KOPT-K1 (cell line): ENCODE results near the gene JDP2.

Experiments
- H3K27ac ChIP-seq: fragments of 200-600 bp; sonication (generic); 2 replicates; pipeline ENCODE4 v1.5.1; 2016; ENCODE audit warnings: antibody characterized with exemption, mild to moderate bottlenecking, low read depth, low read length; ENCODE audit not compliant: poor library complexity, severe bottlenecking
- H3K36me3 ChIP-seq: fragments of 200-600 bp; sonication (generic); 2 replicates; pipeline ENCODE4 v1.5.1; 2017; ENCODE audit warnings: antibody characterized with exemption, mild to moderate bottlenecking, low read length, moderate library complexity; ENCODE audit not compliant: insufficient read depth
- H3K9me3 ChIP-seq: fragments of 200-600 bp; sonication (generic); 2 replicates; pipeline ENCODE4 v1.5.1; 2017; ENCODE audit warnings: antibody characterized with exemption, low read length, mild to moderate bottlenecking; ENCODE audit not compliant: insufficient read depth, poor library complexity, severe bottlenecking

JDP2 gene

DNA sequence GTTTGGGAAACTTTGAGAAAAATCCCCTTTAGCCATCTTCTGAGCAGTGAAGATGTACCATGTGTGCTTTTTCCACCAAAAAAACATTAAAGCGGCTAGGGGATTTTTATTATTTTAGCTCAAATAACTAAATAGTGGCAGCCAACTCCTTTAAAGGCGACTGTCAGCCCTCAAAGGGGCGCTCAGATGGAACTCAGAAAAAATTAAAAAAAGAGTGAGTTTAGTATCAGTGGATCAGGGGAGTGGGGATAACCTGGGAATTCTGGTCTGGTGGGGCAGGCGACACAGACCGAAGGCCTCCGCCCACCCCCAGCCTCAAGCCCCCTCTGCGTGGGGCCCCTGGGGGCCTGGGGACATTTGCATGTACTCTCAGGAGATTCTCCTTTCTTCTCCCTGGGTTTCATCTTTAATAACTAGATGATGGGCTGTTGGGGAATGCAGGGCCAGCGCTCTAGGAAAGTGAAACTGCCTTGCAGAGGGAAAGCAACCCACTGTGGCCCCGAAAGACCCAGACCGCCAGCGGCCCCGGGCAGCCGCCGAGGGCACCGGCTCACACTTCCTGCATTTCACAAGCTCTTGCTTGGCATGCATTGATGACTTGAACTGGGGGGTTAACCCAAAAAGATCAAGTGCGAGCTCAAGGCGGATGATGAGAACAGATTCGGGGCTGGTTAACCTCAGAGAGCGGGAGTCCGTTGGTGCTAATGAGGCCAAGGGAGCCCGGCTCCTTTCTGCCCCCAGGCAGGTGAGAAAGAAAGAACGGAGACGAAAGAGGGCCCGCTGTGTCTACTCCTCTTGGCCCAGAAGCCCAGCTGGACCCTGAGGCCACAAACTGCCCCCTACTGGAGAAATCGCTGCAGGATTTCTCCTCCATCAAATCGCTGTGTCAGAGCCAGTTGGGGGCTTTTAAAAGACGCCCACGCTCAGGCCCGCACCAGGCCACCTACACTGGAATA is 87.1 kb downstream of the JDP2 start:
- Histone ChIP-seq H3K27ac (peak overlapping the region; percentile 81), H3K36me3 (no peaks in the 10 kb centered on the region)

DNA sequence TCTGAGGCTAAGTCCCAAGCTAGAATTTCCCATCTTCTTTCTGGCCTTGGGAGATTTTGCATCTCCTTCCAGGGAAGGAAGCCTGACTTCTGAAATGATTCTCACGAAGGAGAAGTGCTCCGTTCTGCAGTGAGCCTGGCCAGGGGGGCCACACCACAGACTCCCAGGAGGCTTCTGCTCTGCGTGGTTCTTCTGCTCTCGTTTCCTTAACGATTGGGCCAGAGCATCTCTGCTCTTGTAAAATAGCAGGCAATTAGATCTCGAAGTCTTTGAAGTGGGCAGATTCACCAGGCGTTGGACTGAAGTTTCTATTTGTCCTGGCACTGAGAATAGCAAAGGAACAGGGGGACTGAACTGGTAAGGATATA is 87.8 kb downstream of the JDP2 start:
- no peaks in the 10 kb centered on the region for H3K36me3 ChIP-seq
- H3K27ac ChIP-seq: peak overlapping the region; percentile 81
- peaks cover 18% of the 10 kb centered on the region for H3K9me3 ChIP-seq

More for the DNA sequence above, 87.1 kb downstream of the JDP2 start:
- peaks cover 20% of the 10 kb centered on the region for H3K9me3 ChIP-seq

DNA sequence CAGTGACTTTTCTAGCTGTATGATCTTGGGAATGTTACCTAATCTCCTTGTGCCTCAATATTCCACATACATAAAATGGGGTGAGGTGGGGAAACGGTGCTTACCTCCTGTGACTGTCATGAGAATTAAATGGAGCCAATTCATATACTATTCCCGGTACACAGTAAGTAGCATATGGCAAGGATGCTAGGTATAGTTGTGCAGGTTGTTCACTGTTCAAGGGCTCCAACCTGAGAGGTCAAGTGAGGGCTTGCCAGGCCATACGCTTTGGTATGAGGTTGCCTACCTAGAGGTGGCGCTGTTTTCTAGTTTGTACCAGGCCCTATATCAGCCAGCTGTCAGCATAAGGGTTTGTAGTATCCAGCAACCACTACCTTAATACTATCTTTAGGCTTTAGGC is 90.8 kb downstream of the JDP2 start:
- Histone ChIP-seq H3K27ac (no peak overlapping the region), H3K36me3 (no peaks in the 10 kb centered on the region), H3K9me3 (no peaks in the 10 kb centered on the region)

DNA sequence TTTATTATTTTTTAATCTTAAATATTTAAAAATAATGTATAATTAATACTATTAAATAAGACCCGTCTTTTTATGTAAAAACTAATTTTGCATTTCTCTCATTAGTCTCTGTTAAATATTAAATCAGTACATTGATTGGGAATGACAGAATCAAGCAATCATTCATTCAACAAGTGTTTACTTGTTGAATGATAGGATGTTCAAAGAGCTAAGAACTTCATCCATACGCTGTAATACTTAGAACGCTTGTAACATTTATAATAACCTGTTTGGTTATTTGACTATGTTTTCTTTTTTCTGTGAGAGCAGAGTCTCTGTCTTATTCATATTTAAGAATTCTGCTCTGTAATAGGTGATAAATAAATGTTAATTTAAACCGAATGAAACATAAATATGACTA is 91.6 kb downstream of the JDP2 start:
- Histone ChIP-seq H3K9me3 (no peaks in the 10 kb centered on the region), H3K36me3 (no peaks in the 10 kb centered on the region), H3K27ac (no peak overlapping the region)

DNA sequence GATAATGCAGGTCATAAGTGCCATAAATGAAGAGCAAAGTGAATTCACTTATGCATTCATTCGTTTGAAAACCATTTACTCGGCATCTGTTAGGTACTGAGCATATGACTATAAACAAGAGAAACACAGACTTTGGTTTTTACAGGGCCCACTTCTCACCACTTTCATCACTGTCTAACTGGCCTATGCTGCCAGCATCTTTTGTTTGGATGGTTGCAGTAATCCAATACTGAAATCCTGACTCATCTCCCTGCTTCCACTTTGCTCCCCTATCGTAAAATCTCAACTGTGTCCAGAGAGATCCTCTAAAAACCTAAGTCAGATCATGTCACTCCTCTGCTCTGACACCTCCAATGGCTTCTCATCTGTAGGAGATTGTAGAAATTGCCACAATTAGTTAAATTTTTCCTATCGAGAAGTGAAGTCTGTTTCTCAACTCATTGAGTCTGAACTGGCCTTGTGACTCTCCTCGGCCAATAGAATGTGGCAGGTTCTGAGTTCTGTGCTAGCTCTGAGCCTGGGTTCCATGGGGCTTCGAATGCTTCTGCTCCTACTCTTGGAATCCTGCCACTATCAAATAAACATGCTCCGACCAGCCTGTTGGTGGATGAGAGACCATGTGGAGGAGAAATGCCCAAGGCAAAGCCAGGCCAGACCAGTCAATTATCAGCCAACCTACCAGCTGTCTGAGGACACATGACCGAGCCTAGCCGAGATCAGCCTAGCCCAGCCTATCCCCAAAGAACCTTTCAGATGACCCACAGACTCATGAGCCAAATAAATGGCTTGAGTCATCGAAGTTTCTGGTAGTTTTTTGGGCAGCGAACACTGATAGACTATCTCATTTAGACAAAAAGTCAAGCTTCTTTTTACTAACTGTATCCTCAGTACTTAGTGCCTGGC is 92.3 kb downstream of the JDP2 start:
- peaks cover 3% of the 10 kb centered on the region for H3K36me3 ChIP-seq
- no peak overlapping the region for H3K27ac ChIP-seq
- no peaks in the 10 kb centered on the region for H3K9me3 ChIP-seq

DNA sequence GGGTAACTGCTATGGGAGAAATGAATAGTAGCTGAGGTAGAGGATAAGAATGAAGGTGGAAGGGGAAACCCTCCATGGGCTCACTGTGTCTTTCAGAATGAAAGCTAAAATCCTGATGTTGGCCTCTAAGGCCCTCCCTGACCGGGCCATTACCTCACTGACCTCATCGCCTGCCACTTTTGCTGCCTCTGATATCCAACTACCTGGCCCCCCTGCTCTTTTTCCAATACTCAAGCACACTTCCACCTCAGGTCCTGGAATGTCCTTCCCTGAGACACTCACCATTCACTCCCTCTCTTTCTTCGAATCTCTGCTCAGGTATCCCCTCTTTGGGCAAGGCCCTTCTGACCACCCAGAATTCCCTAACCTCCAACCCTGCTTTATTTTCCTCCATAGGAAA is 93.0 kb downstream of the JDP2 start:
- peaks cover 11% of the 10 kb centered on the region for H3K36me3 ChIP-seq
- peak overlapping the region; percentile 86 for H3K27ac ChIP-seq
- H3K9me3 ChIP-seq: no peaks in the 10 kb centered on the region

DNA sequence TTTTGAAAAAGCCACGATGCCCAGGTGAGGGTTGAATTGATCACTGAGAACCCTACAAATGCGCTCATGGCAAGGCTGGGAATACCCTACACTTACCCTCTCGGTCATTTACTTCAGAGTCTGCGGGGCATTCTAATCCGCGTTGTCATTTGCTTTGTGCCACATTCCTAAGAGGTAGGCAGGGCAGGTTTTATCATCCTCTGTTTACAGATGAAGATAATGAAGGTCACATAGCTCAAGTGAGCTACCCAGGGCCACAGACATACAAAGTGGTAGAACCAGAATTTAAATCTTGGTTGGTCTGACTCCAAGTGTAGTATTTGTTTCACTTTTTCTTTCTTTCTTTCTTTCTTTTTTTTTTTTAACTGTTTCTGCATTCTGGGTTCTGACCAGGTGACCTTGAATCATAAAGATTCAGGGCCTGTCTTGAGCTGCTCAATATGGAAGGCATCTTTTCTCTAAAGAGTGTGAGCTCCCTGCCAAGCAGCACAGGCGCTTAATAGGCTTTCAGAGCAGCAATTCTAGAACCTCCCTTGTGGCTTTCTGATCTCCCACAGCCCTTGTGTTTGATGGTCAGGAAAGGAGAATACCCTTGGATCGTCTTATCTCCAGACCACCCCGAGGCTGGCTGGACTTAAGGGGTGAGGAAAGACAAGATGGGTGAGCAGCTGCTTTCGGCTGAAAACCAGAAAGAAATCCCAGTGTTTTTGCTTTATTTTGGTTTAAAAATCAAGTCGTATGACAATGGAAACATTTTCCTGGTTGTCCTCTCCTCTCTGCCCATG is 93.8 kb downstream of the JDP2 start:
- Histone ChIP-seq H3K27ac (peak overlapping the region; percentile 86), H3K9me3 (no peaks in the 10 kb centered on the region), H3K36me3 (peaks cover 18% of the 10 kb centered on the region)

DNA sequence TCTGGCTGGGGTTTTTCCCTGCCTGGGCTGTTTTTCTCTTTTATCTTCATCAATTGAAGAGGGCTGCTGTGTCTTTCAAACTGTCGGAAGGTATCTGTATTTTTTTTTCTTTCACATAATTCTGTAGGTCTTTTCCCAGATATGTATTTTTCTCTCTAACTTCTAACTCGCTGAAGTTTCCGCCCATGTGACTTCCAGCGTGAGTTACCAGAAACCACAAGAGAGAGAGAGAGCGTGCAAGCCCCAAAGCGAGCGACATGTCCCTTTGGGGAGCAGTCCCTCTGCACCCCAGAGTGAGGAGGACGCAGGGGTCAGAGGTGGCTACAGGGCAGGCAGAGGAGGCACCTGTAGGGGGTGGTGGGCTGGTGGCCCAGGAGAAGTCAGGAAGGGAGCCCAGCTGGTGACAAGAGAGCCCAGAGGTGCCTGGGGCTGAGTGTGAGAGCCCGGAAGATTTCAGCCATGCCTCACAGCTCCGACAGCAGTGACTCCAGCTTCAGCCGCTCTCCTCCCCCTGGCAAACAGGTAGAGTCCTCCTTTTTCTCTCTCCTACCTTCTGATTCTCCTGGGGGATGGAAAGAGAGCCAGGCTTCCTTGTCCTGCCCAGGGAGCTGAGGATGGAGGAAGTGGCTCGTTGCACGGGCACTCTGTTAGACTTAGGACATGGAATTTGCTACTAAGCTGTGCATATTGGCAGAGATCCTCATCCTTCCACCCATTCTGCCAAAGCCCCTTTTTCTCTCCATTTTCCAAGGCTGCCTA is 94.6 kb downstream of the JDP2 start, which contains the start of gene BATF:
Gene BATF (plus strand): TSS at position 246 of the 759 bp plus-strand sequence. CDS start 214 bp downstream, at position 460.
- peaks cover 25% of the 10 kb centered on the region for H3K36me3 ChIP-seq
- no peaks in the 10 kb centered on the region for H3K9me3 ChIP-seq
- H3K27ac ChIP-seq: peak within 1 kb of the TSS; percentile 86

DNA sequence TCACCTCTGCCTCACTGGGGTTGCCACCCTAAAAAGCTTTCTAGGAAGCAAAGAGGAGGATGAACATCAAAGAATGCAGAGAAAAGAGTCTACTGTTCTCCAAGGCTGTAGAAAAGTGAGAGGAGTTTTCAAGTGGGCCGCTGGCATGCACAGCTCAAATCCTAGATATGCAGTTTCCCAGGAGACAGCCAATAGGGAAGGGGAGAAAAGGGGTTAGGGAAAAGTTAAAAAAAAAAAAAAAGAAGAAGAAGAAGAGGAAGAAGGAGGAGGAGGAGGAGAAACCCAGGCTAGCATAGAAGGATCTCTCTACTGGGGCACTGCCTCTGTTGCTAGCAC is 95.1 kb downstream of the JDP2 start:
- H3K27ac ChIP-seq: peak overlapping the region; percentile 86
- peaks cover 31% of the 10 kb centered on the region for H3K36me3 ChIP-seq
- H3K9me3 ChIP-seq: no peaks in the 10 kb centered on the region
